HEK293T (cell line): ENCODE measurements around the gene GEMIN7.

Experiments used
- CTCF ChIA-PET: fragments of 350-600 bp; formaldehyde crosslinking; extraction: SDS; loops from one replicate; lab custom pipeline; 2021; ENCODE audit warnings: antibody characterized with exemption, inconsistent platforms; lab: Yijun Ruan, JAX
- POLR2A ChIA-PET: fragments of 350-600 bp; formaldehyde crosslinking; extraction: SDS; loops from one replicate; lab custom pipeline; 2020; ENCODE audit warnings: antibody characterized with exemption, inconsistent platforms; lab: Yijun Ruan, JAX
- DNase-seq: peaks from one replicate; pipeline ENCODE4 v3.0.0; 2012; ENCODE audit warnings: mixed read lengths; ENCODE audit errors: extremely low spot score
- ARNT ChIP-seq: fragments of 450-650 bp; IDR thresholded peaks from 2 replicates; pipeline ENCODE4 v1.6.1; 2017; ENCODE audit warnings: mild to moderate bottlenecking
- BHLHE40 ChIP-seq: fragments of 450-650 bp; IDR thresholded peaks from 2 replicates; pipeline ENCODE4 v1.6.1; 2016; ENCODE audit warnings: mild to moderate bottlenecking, moderate library complexity, borderline replicate concordance
- CTBP1 ChIP-seq: fragments of 450-650 bp; IDR thresholded peaks from 2 replicates; pipeline ENCODE4 v1.6.1; 2016; ENCODE audit warnings: borderline replicate concordance
- ELF4 ChIP-seq: fragments of 450-650 bp; IDR thresholded peaks from 2 replicates; pipeline ENCODE4 v1.6.1; 2017; ENCODE audit warnings: antibody characterized with exemption
- FOXA1 ChIP-seq: fragments of 450-650 bp; IDR thresholded peaks from 2 replicates; pipeline ENCODE4 v1.6.1; 2016; ENCODE audit warnings: mild to moderate bottlenecking
- FOXK2 ChIP-seq: fragments of 450-650 bp; IDR thresholded peaks from 2 replicates; pipeline ENCODE4 v1.6.1; 2016; ENCODE audit warnings: mild to moderate bottlenecking
- FOXM1 ChIP-seq: fragments of 450-650 bp; IDR thresholded peaks from 2 replicates; pipeline ENCODE4 v1.6.1; 2017; ENCODE audit warnings: mild to moderate bottlenecking, borderline replicate concordance
- HDGF ChIP-seq: fragments of 450-650 bp; IDR thresholded peaks from 2 replicates; pipeline ENCODE4 v1.6.1; 2017; ENCODE audit warnings: antibody characterized with exemption, borderline replicate concordance
- L3MBTL2 ChIP-seq: fragments of 450-650 bp; conservative IDR thresholded peaks from 2 replicates; pipeline ENCODE4 v1.6.1; 2016; ENCODE audit warnings: mild to moderate bottlenecking
- LEF1 ChIP-seq: fragments of 450-650 bp; IDR thresholded peaks from 2 replicates; pipeline ENCODE4 v1.6.1; 2017; ENCODE audit warnings: mild to moderate bottlenecking, borderline replicate concordance
- NFRKB ChIP-seq: fragments of 450-650 bp; IDR thresholded peaks from 2 replicates; pipeline ENCODE4 v1.6.1; 2016; ENCODE audit warnings: mild to moderate bottlenecking, moderate library complexity
- SP1 ChIP-seq: fragments of 450-650 bp; IDR thresholded peaks from 2 replicates; pipeline ENCODE4 v1.6.1; 2017
- SUZ12 ChIP-seq: fragments of 450-650 bp; IDR thresholded peaks from 2 replicates; pipeline ENCODE4 v1.6.1; 2016; ENCODE audit warnings: mild to moderate bottlenecking
- TARDBP ChIP-seq: fragments of 450-650 bp; IDR thresholded peaks from 2 replicates; pipeline ENCODE4 v1.6.1; 2016
- ZNF384 ChIP-seq: fragments of 450-650 bp; IDR thresholded peaks from 2 replicates; pipeline ENCODE4 v1.6.1; 2016
- TF ChIP-seq, protein P1 (sequence below): fragments of 450-650 bp; IDR thresholded peaks from 2 replicates; pipeline ENCODE4 v1.6.1; 2016

Gene GEMIN7

DNA sequence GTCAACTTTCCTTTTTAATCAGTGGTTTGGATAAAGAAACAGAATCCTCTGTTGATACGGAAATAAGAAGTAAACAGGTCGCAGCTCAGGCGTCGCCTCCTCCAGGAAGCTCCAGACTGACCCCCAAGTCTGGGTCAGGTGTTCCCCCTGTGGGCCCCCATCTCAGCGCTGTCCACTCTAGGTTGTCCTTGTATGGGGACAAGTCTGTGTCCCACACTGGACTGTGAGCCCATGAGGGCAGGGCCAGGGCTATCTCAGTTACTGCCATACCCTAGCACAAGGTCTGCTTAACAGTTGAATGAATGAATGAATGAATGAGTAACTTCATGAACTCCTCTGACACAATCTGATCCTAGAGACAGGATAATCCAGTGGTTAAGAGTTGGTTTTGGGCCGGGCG, 32.7 kb upstream of the GEMIN7 start:
- ChIA-PET CTCF (no interaction called here), POLR2A (interaction anchor here (1.1 kb wide), 1 partner anchor 8 kb away, joined by 3 read pairs; no protein-coding TSS in a partner anchor)
- DNase-seq, result no peak
- TF ChIP-seq FOXK2 (no peak), NFRKB (no peak), BHLHE40 (no peak), ELF4 (no peak), FOXA1 (no peak), TARDBP (no peak), ZNF384 (no peak), LEF1 (no peak), FOXM1 (no peak), CTBP1 (no peak)
- TF ChIP-seq, protein P1, sequence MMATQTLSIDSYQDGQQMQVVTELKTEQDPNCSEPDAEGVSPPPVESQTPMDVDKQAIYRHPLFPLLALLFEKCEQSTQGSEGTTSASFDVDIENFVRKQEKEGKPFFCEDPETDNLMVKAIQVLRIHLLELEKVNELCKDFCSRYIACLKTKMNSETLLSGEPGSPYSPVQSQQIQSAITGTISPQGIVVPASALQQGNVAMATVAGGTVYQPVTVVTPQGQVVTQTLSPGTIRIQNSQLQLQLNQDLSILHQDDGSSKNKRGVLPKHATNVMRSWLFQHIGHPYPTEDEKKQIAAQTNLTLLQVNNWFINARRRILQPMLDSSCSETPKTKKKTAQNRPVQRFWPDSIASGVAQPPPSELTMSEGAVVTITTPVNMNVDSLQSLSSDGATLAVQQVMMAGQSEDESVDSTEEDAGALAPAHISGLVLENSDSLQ, result no peak

DNA sequence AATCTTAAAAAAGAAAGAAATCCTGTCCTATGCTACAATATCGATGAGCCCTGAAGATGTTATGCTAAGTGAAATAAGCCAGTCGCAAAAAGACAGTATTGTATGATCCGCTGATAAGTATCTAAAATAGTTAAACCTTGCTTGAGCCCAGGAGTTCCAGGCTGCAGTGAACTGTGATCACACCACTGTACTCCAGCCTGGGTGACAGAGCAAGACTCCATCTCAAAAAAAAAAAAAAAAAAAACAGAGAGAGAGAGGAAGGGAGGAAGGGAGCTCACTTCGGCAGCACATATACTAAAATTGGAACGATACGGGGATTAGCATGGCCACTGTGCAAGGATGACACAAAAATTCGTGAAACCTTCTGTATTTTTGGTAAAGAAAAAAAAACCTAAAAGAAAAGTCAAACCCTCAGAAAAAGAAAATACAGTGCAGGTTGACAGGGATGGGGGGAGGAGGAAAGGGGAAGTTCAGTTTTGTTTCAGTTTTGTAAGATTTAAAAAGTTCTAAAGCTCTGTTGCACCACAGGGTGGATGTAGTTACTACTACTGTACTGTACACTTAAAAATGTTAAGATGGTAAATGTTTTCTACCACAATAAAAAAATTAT, 31.8 kb upstream of the GEMIN7 start:
- no peak for DNase-seq
- CTCF ChIA-PET, result no interaction called here
- POLR2A ChIA-PET, result interaction anchor here (1.1 kb wide), 1 partner anchor 9 kb away, joined by 3 read pairs; no protein-coding TSS in a partner anchor
- TF ChIP-seq SUZ12 (no peak), NFRKB (no peak), ELF4 (no peak), L3MBTL2 (no peak), FOXA1 (no peak), FOXK2 (no peak), ARNT (no peak), FOXM1 (no peak), ZNF384 (no peak), HDGF (no peak), SP1 (no peak)

DNA sequence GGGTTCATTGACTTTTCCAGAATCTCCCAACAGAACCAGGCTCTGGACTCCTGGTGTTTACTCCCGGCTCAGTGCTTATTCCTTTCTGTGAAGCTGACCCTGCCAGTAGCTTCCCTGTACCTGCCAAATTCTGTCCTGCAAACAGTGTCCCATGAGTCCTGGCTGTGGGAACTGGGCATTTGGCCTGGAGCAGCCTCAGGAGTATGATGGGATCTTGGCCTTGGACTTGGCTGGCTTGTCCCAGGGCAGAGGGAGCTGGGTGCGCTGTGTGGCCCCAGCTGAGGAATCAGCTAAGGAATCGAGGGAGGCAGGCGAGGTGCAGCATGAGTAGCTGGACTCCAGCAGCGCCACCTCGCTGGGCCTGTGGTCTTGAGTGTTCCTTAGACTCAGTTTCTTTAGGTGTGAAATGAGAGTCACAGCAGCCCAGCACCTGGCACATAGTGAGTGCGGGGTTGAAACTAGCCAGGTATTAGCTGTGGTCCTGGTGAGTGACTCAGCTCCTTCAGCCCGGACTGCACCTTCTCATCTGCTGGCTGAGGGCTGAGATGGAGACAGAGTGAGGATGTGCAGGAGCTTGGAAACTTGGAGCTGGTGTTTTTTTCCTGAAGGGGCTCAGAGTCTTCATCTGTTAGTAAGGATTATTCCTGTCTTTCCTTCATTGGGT, 29.9 kb upstream of the GEMIN7 start:
- POLR2A ChIA-PET, result interaction anchor here (0.9 to 1.6 kb wide), 3 partner anchors 9 to 43 kb away, joined by 3 to 11 read pairs (median 4); partner anchors contain the start of gene CLASRP
- no peak for DNase-seq
- TF ChIP-seq ELF4 (no peak), SP1 (no peak), BHLHE40 (no peak), FOXM1 (no peak), L3MBTL2 (no peak), FOXK2 (no peak), NFRKB (no peak), FOXA1 (no peak), SUZ12 (no peak), TARDBP (no peak), LEF1 (no peak), CTBP1 (no peak), HDGF (no peak)
- TF ChIP-seq, protein P1, result no peak
- CTCF ChIA-PET, result interaction anchor here (1.4 kb wide), 1 partner anchor 10 kb away, joined by 8 read pairs; no protein-coding TSS in a partner anchor

DNA sequence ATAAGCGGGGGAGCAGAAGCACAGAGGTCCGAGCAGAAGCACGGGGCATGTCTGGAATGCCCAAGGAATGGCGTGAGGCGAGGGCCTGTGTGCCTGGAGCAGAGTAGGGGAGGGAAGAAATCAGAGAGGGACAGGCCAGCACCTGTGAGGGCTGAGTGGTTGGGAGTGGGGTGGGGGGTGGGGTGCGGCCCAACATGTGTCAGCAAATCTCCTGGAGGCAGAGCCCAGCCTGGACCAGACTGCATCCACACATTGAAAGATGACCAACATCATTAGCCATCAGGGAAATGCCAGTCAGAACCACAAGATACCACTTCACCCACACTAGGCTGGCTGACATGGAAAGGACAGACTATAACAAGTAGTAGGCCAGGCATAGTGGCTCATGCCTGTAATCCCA, 29.0 kb upstream of the GEMIN7 start:
- ChIA-PET POLR2A (interaction anchor here (0.9 to 1.6 kb wide), 3 partner anchors 9 to 42 kb away, joined by 3 to 11 read pairs (median 4); partner anchors contain the start of gene CLASRP), CTCF (interaction anchor here (1.4 kb wide), 1 partner anchor 9 kb away, joined by 8 read pairs; no protein-coding TSS in a partner anchor)
- DNase-seq, result no peak
- TF ChIP-seq ARNT (no peak), ZNF384 (no peak)

DNA sequence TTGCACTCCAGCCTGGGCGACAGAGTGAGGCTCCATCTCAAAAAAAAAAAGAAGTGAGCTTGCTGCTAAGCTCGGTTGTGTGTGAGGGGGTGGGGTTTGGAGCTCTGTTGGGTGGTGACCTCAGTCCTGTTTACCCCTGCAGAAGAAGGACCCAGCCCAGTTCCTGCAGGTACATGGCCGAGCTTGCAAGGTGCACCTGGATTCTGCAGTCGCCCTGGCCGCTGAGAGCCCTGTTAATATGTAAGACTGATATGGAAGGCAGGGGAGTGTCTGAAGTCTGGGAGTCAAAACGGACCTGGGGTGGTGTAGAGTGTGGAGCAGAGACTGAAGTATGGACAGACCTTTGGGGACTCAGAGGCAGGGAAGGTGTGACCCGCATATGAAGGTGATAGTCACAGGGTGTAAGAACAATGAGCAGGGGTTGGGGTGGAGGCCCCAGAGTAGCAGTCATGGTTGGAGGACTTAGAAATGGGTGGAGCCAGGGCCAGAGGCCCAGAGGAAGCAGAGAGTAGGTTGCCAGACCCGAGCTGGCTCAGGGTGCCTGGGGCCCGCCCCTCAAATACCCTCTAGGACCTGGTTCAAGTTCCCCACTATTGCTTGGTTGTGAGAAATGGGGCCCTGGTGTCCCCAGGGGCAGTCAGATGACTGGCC, 27.0 kb upstream of the GEMIN7 start:
- TF ChIP-seq TARDBP (no peak), NFRKB (no peak), ELF4 (no peak), FOXM1 (no peak), FOXK2 (no peak), HDGF (no peak), FOXA1 (no peak), SP1 (no peak), ZNF384 (no peak), SUZ12 (no peak), LEF1 (no peak), BHLHE40 (no peak), CTBP1 (no peak), L3MBTL2 (no peak), ARNT (no peak)
- TF ChIP-seq, protein P1, result no peak
- DNase-seq, result no peak
- CTCF ChIA-PET, result no interaction called here
- POLR2A ChIA-PET, result interaction anchor here (1.4 kb wide), 1 partner anchor 13 kb away, joined by 9 read pairs; the partner anchor contains the start of gene CLASRP
